HG02943 (cell line): Measurements from ENCODE around the gene RHPN2.

Experiments
- ATAC-seq: cut with Tn5 transposase; IDR thresholded peaks from one replicate; pipeline ENCODE4 v1.9.1; 2021; ENCODE audit warnings: mild to moderate bottlenecking, low read depth, moderate library complexity; ENCODE audit not compliant: unreplicated experiment

RHPN2 gene

GRCh38 chr19:33064792-33065550 lies at the start of gene RHPN2:
TSS of gene RHPN2 (minus strand) at chr19:33064888. CDS start at chr19:33064852, 36 bp downstream.
- peak; percentile 80 for ATAC-seq

GRCh38 chr19:33114312-33114711 lies 49.6 kb upstream of the RHPN2 start:
- no peak for ATAC-seq

GRCh38 chr19:33111587-33111986 lies 46.9 kb upstream of the RHPN2 start:
- ATAC-seq = no peak

GRCh38 chr19:33110137-33110910 lies 45.6 kb upstream of the RHPN2 start:
- ATAC-seq = no peak

GRCh38 chr19:33108161-33108560 lies 43.5 kb upstream of the RHPN2 start:
- no peak for ATAC-seq

- no peak for ATAC-seq
Observed at GRCh38 chr19:33102893-33103292, 38.2 kb upstream of the RHPN2 start.

GRCh38 chr19:33100894-33101644 lies 36.4 kb upstream of the RHPN2 start:
- ATAC-seq = no peak

- ATAC-seq = no peak
Observed at GRCh38 chr19:33098055-33098534, 33.4 kb upstream of the RHPN2 start.

GRCh38 chr19:33096005-33096404 lies 31.3 kb upstream of the RHPN2 start:
- ATAC-seq = no peak

- ATAC-seq = no peak
Observed at GRCh38 chr19:33094436-33095067, 29.9 kb upstream of the RHPN2 start.

- no peak for ATAC-seq
Observed at GRCh38 chr19:33093420-33094210, 28.9 kb upstream of the RHPN2 start.

- ATAC-seq = no peak
Observed at GRCh38 chr19:33090179-33090578, 25.5 kb upstream of the RHPN2 start.

GRCh38 chr19:33089010-33089409 lies 24.3 kb upstream of the RHPN2 start:
- no peak for ATAC-seq

- ATAC-seq = no peak
Observed at GRCh38 chr19:33086955-33087354, 22.3 kb upstream of the RHPN2 start.

- no peak for ATAC-seq
Observed at GRCh38 chr19:33085570-33086128, 21.0 kb upstream of the RHPN2 start.

GRCh38 chr19:33080761-33081681 lies 16.3 kb upstream of the RHPN2 start, which contains the start of gene GPATCH1:
TSS of gene GPATCH1 (plus strand) at chr19:33081181. CDS start at chr19:33081194, 13 bp downstream.
- no peak for ATAC-seq

GRCh38 chr19:33075519-33075918 lies 10.8 kb upstream of the RHPN2 start:
- no peak for ATAC-seq

GRCh38 chr19:33071887-33072286 lies 7.2 kb upstream of the RHPN2 start:
- ATAC-seq = no peak
